ENCODE measurements around the gene AZU1. TPM values are rescaled to one million over a fixed set of nuclear protein-coding genes. Genes with fewer than 3 reads are reported as not detected.
"Not testable (repeated sequence)": the region's sequence is repeated elsewhere in the genome, so short reads cannot be mapped to it uniquely, and the experiment has no call there.

The AZU1 gene
- total RNA-seq, 1 donor from 2014 or later: 1.3 TPM

DNA sequence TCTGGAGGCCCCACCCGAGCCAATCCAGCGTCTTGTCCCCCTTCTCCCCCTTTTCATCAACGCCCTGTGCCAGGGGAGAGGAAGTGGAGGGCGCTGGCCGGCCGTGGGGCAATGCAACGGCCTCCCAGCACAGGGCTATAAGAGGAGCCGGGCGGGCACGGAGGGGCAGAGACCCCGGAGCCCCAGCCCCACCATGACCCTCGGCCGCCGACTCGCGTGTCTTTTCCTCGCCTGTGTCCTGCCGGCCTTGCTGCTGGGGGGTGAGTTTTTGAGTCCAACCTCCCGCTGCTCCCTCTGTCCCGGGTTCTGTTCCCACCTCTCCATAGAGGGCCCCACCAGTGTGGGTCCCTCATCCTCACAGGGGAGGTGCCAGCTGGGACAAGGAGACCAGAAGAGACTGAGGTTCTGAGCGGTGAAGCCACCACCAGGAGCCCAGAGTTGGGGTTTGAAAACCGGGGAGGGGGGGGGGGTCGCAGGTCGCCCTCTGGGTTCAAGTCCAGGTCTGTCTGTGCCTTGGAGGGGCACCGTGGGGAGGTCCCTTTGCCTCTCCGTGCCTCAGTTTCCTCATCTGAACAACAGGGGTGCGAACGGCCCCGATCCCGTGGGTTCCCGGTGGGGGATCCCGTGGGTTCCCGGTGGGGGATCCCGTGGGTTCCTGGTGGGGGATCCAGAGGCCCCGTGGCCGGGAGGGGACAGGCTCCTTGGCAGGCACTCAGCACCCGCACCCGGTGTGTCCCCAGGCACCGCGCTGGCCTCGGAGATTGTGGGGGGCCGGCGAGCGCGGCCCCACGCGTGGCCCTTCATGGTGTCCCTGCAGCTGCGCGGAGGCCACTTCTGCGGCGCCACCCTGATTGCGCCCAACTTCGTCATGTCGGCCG, 24.7 kb downstream of the AZU1 start, which contains the start of gene ELANE:
Gene ELANE (plus strand): TSS at position 168 of the 878 bp plus-strand sequence. CDS start 26 bp downstream, at position 194.
- H3K27ac Mint-ChIP-seq: no peak within 1 kb of the TSS
- DNase-seq: no peak
- intact Hi-C loops (cut with micrococcal nuclease): no loop called here
- H3K4me1 Mint-ChIP-seq: peaks cover 2% of the 10 kb centered on the region
- POLR2A ChIA-PET: interaction anchor here (0.6 kb wide), 1 partner anchor 66 kb away, joined by 3 read pairs; no protein-coding TSS in a partner anchor
- H3K36me3 Mint-ChIP-seq (ENCODE audit: low read depth): no peaks in the 10 kb centered on the region
- no peak within 1 kb of the TSS for H3K4me3 Mint-ChIP-seq
- peaks cover 21% of the 10 kb centered on the region for H3K27me3 Mint-ChIP-seq
- no peaks in the 10 kb centered on the region for H3K9me3 Mint-ChIP-seq
- CTCF ChIA-PET: no interaction called here
- TF ChIP-seq, protein P1, sequence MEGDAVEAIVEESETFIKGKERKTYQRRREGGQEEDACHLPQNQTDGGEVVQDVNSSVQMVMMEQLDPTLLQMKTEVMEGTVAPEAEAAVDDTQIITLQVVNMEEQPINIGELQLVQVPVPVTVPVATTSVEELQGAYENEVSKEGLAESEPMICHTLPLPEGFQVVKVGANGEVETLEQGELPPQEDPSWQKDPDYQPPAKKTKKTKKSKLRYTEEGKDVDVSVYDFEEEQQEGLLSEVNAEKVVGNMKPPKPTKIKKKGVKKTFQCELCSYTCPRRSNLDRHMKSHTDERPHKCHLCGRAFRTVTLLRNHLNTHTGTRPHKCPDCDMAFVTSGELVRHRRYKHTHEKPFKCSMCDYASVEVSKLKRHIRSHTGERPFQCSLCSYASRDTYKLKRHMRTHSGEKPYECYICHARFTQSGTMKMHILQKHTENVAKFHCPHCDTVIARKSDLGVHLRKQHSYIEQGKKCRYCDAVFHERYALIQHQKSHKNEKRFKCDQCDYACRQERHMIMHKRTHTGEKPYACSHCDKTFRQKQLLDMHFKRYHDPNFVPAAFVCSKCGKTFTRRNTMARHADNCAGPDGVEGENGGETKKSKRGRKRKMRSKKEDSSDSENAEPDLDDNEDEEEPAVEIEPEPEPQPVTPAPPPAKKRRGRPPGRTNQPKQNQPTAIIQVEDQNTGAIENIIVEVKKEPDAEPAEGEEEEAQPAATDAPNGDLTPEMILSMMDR (IDR thresholded peaks at IDR 0.05): no peak
- ATAC-seq (ENCODE audit: low read depth): no peak

DNA sequence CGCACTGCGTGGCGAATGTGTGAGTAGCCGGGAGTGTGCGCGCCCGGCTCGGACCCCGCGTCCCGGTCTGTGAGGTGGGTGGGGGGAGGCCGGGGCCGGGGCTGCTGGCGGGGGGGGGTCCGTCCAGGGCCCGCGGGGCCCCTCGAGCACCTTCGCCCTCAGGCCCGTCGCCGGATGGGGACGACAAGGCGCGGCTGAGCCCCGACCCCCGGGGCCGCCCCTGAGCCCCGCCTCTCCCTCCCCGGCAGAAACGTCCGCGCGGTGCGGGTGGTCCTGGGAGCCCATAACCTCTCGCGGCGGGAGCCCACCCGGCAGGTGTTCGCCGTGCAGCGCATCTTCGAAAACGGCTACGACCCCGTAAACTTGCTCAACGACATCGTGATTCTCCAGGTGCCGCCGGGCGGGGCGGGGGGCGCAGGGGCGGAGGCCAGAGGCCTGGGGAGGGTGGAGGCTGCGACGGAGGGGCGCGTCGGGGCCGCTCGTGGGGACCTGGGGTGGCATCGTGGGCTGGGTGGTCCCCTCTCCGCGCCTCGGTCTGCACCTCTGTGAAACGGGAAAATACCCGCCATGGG, 25.5 kb downstream of the AZU1 start:
- Mint-ChIP-seq H3K36me3 (ENCODE audit: low read depth) (no peaks in the 10 kb centered on the region), H3K4me3 (no peak overlapping the region), H3K27me3 (peaks cover 18% of the 10 kb centered on the region), H3K4me1 (peaks cover 4% of the 10 kb centered on the region), H3K27ac (no peak overlapping the region), H3K9me3 (no peaks in the 10 kb centered on the region)
- ATAC-seq (ENCODE audit: low read depth): no peak
- DNase-seq: no peak
- POLR2A ChIA-PET: no interaction called here
- intact Hi-C loops (cut with micrococcal nuclease): no loop called here
- TF ChIP-seq, protein P1 (IDR thresholded peaks at IDR 0.05): no peak
- CTCF ChIA-PET: no interaction called here

DNA sequence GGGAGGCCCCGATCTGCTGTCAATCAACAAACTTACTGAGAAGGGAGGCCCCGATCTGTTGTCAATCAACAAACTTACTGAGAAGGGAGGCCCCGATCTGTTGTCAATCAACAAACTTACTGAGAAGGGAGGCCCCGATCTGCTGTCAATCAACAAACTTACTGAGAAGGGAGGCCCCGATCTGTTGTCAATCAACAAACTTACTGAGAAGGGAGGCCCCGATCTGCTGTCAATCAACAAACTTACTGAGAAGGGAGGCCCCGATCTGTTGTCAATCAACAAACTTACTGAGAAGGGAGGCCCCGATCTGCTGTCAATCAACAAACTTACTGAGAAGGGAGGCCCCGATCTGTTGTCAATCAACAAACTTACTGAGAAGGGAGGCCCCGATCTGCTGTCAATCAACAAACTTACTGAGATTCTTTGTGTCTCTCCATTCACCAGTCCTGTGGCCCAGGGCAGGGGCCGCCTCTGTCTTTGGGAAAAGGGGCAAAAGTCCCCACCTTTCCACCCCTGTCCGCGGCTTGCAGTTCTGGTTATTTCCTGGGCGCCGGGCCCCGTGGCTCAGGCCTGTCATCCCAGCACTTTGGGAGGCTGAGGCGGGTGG, 26.1 kb downstream of the AZU1 start:
- DNase-seq; H3K4me1 Mint-ChIP-seq; ATAC-seq (ENCODE audit: low read depth); H3K36me3 Mint-ChIP-seq (ENCODE audit: low read depth); H3K4me3 Mint-ChIP-seq; H3K9me3 Mint-ChIP-seq; H3K27ac Mint-ChIP-seq; intact Hi-C loops (cut with micrococcal nuclease): not testable (repeated sequence)
- H3K27me3 Mint-ChIP-seq: peaks cover 15% of the 10 kb centered on the region
- ChIA-PET POLR2A (interaction anchor here (0.6 kb wide), 1 partner anchor 641 kb away, joined by 3 read pairs; no protein-coding TSS in a partner anchor), CTCF (interaction anchor here (0.8 kb wide), 1 partner anchor 55 kb away, joined by 3 read pairs; no protein-coding TSS in a partner anchor)

DNA sequence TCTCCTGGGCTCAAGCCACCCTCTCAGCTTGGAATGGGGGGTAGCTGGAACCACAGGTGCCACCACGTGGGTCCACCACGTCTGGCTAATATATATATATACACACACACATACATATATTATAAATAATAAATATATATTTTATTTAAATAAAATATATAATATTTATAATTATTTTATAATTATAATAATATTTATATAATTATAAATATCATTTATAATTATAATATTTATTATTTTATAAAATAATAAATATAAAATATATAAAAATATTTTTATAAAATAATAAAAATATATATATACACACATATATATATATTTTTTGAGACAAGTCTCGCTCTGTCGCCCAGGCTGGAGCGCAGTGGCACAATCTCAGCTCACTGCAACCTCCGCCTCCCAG, 26.9 kb downstream of the AZU1 start:
- DNase-seq (no peak), ATAC-seq (ENCODE audit: low read depth) (no peak)
- ChIA-PET CTCF (interaction anchor here (0.8 kb wide), 1 partner anchor 54 kb away, joined by 3 read pairs; no protein-coding TSS in a partner anchor), POLR2A (interaction anchor here (0.6 kb wide), 1 partner anchor 640 kb away, joined by 3 read pairs; no protein-coding TSS in a partner anchor)
- TF ChIP-seq, protein P1 (IDR thresholded peaks at IDR 0.05): no peak
- no peaks in the 10 kb centered on the region for H3K36me3 Mint-ChIP-seq (ENCODE audit: low read depth)
- no peak overlapping the region for H3K4me3 Mint-ChIP-seq
- H3K27ac Mint-ChIP-seq: no peak overlapping the region
- H3K4me1 Mint-ChIP-seq: peaks cover 5% of the 10 kb centered on the region
- intact Hi-C loops (cut with micrococcal nuclease): no loop called here
- H3K27me3 Mint-ChIP-seq: peaks cover 12% of the 10 kb centered on the region
- H3K9me3 Mint-ChIP-seq: no peaks in the 10 kb centered on the region

DNA sequence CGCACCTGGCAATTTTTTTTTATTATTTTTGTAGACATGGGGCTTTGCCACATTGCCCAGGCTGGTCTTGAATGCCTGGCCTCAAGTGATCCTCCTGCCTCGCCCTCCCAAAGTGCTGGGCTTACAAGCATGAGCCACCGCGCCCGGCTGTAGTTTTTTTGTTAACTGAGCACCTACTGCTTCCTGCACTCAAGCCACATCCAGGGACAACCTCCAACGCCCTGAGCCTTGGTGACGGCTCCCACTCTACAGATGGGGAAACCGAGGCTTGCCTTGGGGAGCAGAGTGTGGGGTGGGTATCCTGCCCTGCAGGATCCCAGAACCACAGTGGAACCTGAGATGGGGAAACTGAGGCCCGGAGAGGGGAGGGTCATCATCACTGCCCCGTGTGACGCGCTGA, 27.5 kb downstream of the AZU1 start:
- Mint-ChIP-seq H3K9me3 (no peaks in the 10 kb centered on the region), H3K27ac (no peak overlapping the region), H3K4me1 (peaks cover 5% of the 10 kb centered on the region), H3K36me3 (ENCODE audit: low read depth) (no peaks in the 10 kb centered on the region), H3K4me3 (no peak overlapping the region), H3K27me3 (peaks cover 8% of the 10 kb centered on the region)
- no peak for ATAC-seq (ENCODE audit: low read depth)
- POLR2A ChIA-PET: interaction anchor here (2.1 kb wide), 1 partner anchor 59 kb away, joined by 19 read pairs; no protein-coding TSS in a partner anchor
- CTCF ChIA-PET: no interaction called here
- intact Hi-C loops (cut with micrococcal nuclease): no loop called here
- TF ChIP-seq, protein P1 (IDR thresholded peaks at IDR 0.05): no peak
- DNase-seq: no peak
